HepG2 (cell line): Measurements from ENCODE around the gene SFXN1. TPM values are rescaled to one million over a fixed set of nuclear protein-coding genes. Genes with fewer than 3 reads are reported as not detected.
A peak's percentile ranks its signal among the peaks of the same experiment; 100 is the strongest.
"Not testable (repeated sequence)": the region's sequence is repeated elsewhere in the genome, so short reads cannot be mapped to it uniquely, and the experiment has no call there.

Source experiments
- ATAC-seq: fragments of 200-7000 bp; cut with Tn5 transposase; 3 replicates; pipeline ENCODE4 v1.9.1; 2020; ENCODE audit warnings: mild to moderate bottlenecking, moderate library complexity
- BruUV-seq: library from RNA; stranded (reverse); fragments of 400-500 nt; replicated peaks from 2 replicates; lab custom pipeline; 2021; lab: Mats Ljungman, UMichigan
- CTCF ChIA-PET: fragments of 300-600 bp; formaldehyde crosslinking; extraction: SDS; loops from one replicate; lab custom pipeline; 2021; ENCODE audit warnings: low total read pairs, inconsistent platforms, low intra/inter-chr PET ratio; lab: Yijun Ruan, JAX
- POLR2A ChIA-PET: fragments of 350-600 bp; sonication (Branson Sonifier 250); formaldehyde crosslinking; loops from one replicate; lab custom pipeline; 2020; ENCODE audit warnings: antibody characterized with exemption, inconsistent platforms; lab: Yijun Ruan, JAX
- DNase-seq: peaks from one replicate; pipeline ENCODE4 v3.0.0-alpha.2; 2015; ENCODE audit warnings: low spot score
- FAIRE-seq: peaks from 3 replicates; lab custom pipeline; 2011; peaks lifted over from hg19 to GRCh38; lab: Jason Lieb, UNC
- H2AFZ ChIP-seq: one replicate; pipeline ENCODE4 v1.6.1; 2011; ENCODE audit warnings: low read length, inconsistent platforms
- H3K27ac ChIP-seq: fragments of 300-600 bp; 3 replicates; pipeline ENCODE4 v1.8.0; 2011; ENCODE audit warnings: mixed run types, mild to moderate bottlenecking, mixed read lengths, low read length, inconsistent platforms; ENCODE audit not compliant: insufficient read depth; ENCODE audit errors: extremely low read length
- H3K27me3 ChIP-seq, 2 experiments: fragments of 200-600 bp in 1 of 2; 2 replicates in 1 of 2; 3 replicates in 1 of 2; pipeline versions ENCODE4 v1.6.0 to v1.8.0; 2011; ENCODE audit warnings: low read length in 2 of 2, mild to moderate bottlenecking in 2 of 2, moderate library complexity in 2 of 2, inconsistent platforms in 1 of 2; ENCODE audit not compliant: insufficient read depth in 2 of 2, control insufficient read depth in 1 of 2
- H3K36me3 ChIP-seq, 2 experiments: fragments of 200-600 bp in 1 of 2; replicated peaks in 1 of 2; 2 replicates in 1 of 2; 3 replicates in 1 of 2; pipeline versions ENCODE4 v1.5.1 to v1.8.0; 2011; ENCODE audit warnings: low read length in 2 of 2, inconsistent platforms in 1 of 2; ENCODE audit not compliant: insufficient read depth in 2 of 2, control insufficient read depth in 1 of 2
- H3K4me1 ChIP-seq: 2 replicates; pipeline ENCODE4 v1.5.1; 2012; ENCODE audit warnings: low read length, inconsistent platforms; ENCODE audit not compliant: insufficient read depth
- H3K4me2 ChIP-seq: 2 replicates; pipeline ENCODE4 v1.6.0; 2011; ENCODE audit warnings: low read depth, low read length, inconsistent platforms
- H3K4me3 ChIP-seq, 3 experiments: fragments of 200-600 bp in 1 of 3; sonication (generic), shearing (Covaris generic) in 1 of 3; replicated peaks in 1 of 3; 2 replicates each; pipeline ENCODE4 v1.5.1; 2011 to 2016; ENCODE audit warnings: low read length in 3 of 3, inconsistent platforms in 2 of 3, low read depth in 2 of 3, mild to moderate bottlenecking in 2 of 3, control low read depth in 1 of 3, mixed read lengths in 1 of 3; ENCODE audit not compliant: insufficient read depth in 1 of 3
- H3K79me2 ChIP-seq: one replicate; pipeline ENCODE4 v1.6.1; 2011; ENCODE audit warnings: low read length, inconsistent platforms; ENCODE audit not compliant: insufficient read depth
- H3K9ac ChIP-seq: 2 replicates; pipeline ENCODE4 v1.6.0; 2011; ENCODE audit warnings: mild to moderate bottlenecking, low read depth, low read length, inconsistent platforms; ENCODE audit not compliant: insufficient read depth
- H3K9me3 ChIP-seq: 2 replicates; pipeline ENCODE4 v1.5.1; 2012; ENCODE audit warnings: mild to moderate bottlenecking, low read length
- H4K20me1 ChIP-seq: 2 replicates; pipeline ENCODE4 v1.6.0; 2011; ENCODE audit warnings: inconsistent platforms, mild to moderate bottlenecking, low read length, moderate library complexity; ENCODE audit not compliant: insufficient read depth
- AGO2 ChIP-seq: fragments of 200-400 bp; formaldehyde crosslinking; optimal IDR thresholded peaks from 2 replicates; pipeline ENCODE3; 2017; ENCODE audit warnings: mild to moderate bottlenecking, low read depth, low read length, moderate library complexity
- HMG20A ChIP-seq: IDR thresholded peaks from 2 replicates; pipeline ENCODE4 v1.6.1; 2016; ENCODE audit warnings: borderline replicate concordance
- MLLT10 ChIP-seq: sonication (generic); formaldehyde crosslinking; IDR thresholded peaks from 2 replicates; pipeline ENCODE4 v1.4.0; 2020; ENCODE audit warnings: missing genetic modification reagents
- PLRG1 ChIP-seq: fragments of 450-650 bp; conservative IDR thresholded peaks from 2 replicates; pipeline ENCODE4 v1.6.1; 2016
- RAD21 ChIP-seq: fragments of 450-650 bp; formaldehyde crosslinking; IDR thresholded peaks from 2 replicates; pipeline ENCODE4 v1.5.0; 2020; ENCODE audit warnings: mild to moderate bottlenecking
- RBM22 ChIP-seq: fragments of 200-400 bp; formaldehyde crosslinking; optimal IDR thresholded peaks from 2 replicates; pipeline ENCODE3; 2017; ENCODE audit warnings: mild to moderate bottlenecking, low read length, moderate library complexity
- U2AF2 ChIP-seq: fragments of 200-400 bp; formaldehyde crosslinking; IDR thresholded peaks from 2 replicates; pipeline ENCODE4 v1.6.1; 2017; ENCODE audit warnings: low read depth, mild to moderate bottlenecking, low read length
- ZNF441 ChIP-seq: sonication (generic); formaldehyde crosslinking; IDR thresholded peaks from 2 replicates; pipeline ENCODE4 v1.7.0; 2021; ENCODE audit warnings: missing genetic modification reagents, borderline replicate concordance
- WGBS: methylation state at CpG from one replicate; pipeline ENCODE4 v1.1.6; 2017; ENCODE audit warnings: low lambda C conversion rate; 5-methylcytosine and 5-hydroxymethylcytosine counted together
- in situ Hi-C: cut with HindIII; loops from 2 replicates; pipeline ENCODE4 v1.10.0; 2017; ENCODE audit warnings: low pct_unique_long_range_greater_than_20kb; ENCODE audit not compliant: extremely low pct_ligation_motif_present
- intact Hi-C: fragments of 100-400 bp; cut with micrococcal nuclease; formaldehyde crosslinking; loops from one replicate; pipeline ENCODE4 v1.10.0; 2022; ENCODE audit not compliant: unreplicated experiment
- polyA plus RNA-seq, 8 experiments: library from polyadenylated mRNA; depleted of rRNA in 3 of 8; stranded (reverse) in 7 of 8; unstranded in 1 of 8; fragments of >200 nt; fragmentation: Illumina TruSeq in 4 of 8; extraction: Trizol in 4 of 8; gene quantifications; 2 replicates each; pipeline versions ENCODE4 v1.2.1 to v1.2.3, GENCODE V29; 2011 to 2016; ENCODE audit warnings: low read depth in 4 of 8, missing spikeins in 1 of 8, mixed read lengths in 1 of 8; ENCODE audit not compliant: insufficient read depth in 1 of 8
- total RNA-seq, 5 experiments: library from RNA; depleted of rRNA; stranded (reverse); fragments of >200 nt; fragmentation: Illumina TruSeq; extraction: Trizol; gene quantifications; 2 replicates each; pipeline ENCODE4 v1.2.3, GENCODE V29; 2016; ENCODE audit warnings: low read depth in 1 of 5
- TF ChIP-seq, protein P1 (sequence below): sonication (generic); formaldehyde crosslinking; IDR thresholded peaks from 2 replicates; pipeline ENCODE4 v1.4.0; 2020; ENCODE audit warnings: missing genetic modification reagents

Gene SFXN1
- total and polyA plus RNA-seq, 2 of the 13 experiments (the other 11 are each of a cell fraction or from before 2014, with no cell fraction given): 122 to 135 TPM

DNA sequence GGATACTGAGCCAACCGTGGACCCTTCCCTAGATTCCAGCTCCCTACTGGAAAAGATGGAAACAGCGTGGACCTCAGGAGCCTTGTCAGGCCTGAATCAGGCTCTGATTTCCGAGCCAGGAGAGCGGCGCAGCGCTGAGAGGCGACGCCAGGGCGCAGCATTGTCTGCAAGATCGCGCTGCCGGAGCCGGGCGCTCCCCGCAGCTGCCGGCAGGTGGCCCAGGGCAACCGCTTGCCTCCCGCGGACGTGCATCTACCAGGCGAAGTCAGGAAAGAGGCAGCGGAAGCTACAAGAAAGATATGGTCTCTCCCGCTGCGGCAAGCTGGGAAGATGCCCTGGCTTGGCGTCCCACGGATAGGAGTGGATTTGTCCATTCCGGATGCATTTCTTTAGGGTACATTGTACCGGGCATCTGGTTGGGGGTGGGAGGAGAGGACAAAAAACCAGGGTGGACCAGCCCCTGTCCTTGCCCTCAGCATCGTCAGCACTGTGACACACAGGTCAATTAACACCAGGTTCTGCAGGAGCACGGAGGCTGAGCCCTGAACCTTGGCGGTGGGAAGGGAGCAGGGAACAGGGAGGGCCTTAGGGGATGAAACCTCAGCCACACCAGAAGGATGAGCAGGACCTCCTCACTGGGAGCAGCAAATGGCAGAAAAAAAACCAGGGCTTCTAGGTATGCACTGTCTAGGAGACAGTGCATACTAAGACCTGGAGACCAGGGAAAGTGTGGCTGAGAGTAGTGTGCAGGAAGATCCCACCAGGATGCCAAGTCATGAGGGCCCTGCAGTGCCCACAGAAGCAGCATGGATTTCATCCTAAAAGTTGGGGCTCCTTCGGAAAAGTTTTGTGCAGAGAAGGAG, 55.9 kb downstream of the SFXN1 start:
- H4K20me1 ChIP-seq: peaks cover 5% of the 10 kb centered on the region; the same call in 1 of the 2 replicates
- no peak overlapping the region for H3K4me3 ChIP-seq
- H3K4me1 ChIP-seq: no peaks in the 10 kb centered on the region
- no TSS peak for BruUV-seq
- DNase-seq: no peak
- H3K27ac ChIP-seq: no peak overlapping the region
- 92% methylated on average over 16 of the region's 32 CpGs for WGBS
- H3K27me3 ChIP-seq: no peaks in the 10 kb centered on the region
- TF ChIP-seq, protein P1, sequence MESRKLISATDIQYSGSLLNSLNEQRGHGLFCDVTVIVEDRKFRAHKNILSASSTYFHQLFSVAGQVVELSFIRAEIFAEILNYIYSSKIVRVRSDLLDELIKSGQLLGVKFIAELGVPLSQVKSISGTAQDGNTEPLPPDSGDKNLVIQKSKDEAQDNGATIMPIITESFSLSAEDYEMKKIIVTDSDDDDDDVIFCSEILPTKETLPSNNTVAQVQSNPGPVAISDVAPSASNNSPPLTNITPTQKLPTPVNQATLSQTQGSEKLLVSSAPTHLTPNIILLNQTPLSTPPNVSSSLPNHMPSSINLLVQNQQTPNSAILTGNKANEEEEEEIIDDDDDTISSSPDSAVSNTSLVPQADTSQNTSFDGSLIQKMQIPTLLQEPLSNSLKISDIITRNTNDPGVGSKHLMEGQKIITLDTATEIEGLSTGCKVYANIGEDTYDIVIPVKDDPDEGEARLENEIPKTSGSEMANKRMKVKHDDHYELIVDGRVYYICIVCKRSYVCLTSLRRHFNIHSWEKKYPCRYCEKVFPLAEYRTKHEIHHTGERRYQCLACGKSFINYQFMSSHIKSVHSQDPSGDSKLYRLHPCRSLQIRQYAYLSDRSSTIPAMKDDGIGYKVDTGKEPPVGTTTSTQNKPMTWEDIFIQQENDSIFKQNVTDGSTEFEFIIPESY (CRISPR knock-in tag): peak; percentile 16; the same call in 1 of the 2 replicates
- no peak for TF ChIP-seq PLRG1
- TF ChIP-seq RAD21 (CRISPR knock-in tag): peak; percentile 68
- TF ChIP-seq U2AF2: no peak
- TF ChIP-seq HMG20A (CRISPR knock-in tag): no peak
- TF ChIP-seq MLLT10 (CRISPR knock-in tag): no peak
- TF ChIP-seq RBM22: peak; percentile 12
- peak; percentile 52 for TF ChIP-seq AGO2
- TF ChIP-seq ZNF441 (CRISPR knock-in tag): no peak
- no peak overlapping the region for H3K9ac ChIP-seq
- ChIA-PET CTCF (no interaction called here), POLR2A (no interaction called here)
- no peaks in the 10 kb centered on the region for H3K79me2 ChIP-seq
- H3K9me3 ChIP-seq: no peaks in the 10 kb centered on the region
- in situ Hi-C loops: loop anchor here (25.0 kb wide), 1 partner anchor 353 kb away; no protein-coding TSS in a partner anchor
- no peak overlapping the region for H3K4me2 ChIP-seq
- H2AFZ ChIP-seq: no peak overlapping the region
- FAIRE-seq: no peak
- peaks cover 0 to 7% of the 10 kb centered on the region in 2 experiments; a peak in 1 of 5 replicates for H3K36me3 ChIP-seq
- peak; percentile 51 for ATAC-seq
- intact Hi-C loops: no loop called here

DNA sequence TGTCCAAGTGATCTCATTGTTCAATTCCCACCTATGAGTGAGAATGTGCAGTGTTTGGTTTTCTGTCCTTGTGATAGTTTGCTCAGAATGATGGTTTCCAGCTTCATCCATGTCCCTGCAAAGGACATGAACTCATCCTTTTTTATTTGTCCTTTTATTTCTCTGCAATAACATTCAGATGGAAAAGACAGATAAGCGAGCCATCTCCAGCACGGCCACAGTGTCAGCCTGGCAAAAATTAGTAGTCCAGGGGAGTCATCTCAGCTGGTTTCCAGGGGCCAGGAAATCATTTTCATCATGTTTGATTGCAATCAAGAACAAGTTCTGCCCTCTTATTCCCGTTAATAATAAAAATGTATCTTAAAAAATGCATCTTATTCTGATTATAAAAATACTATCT, 57.0 kb downstream of the SFXN1 start:
- BruUV-seq, H3K9me3 ChIP-seq, FAIRE-seq, H3K4me1 ChIP-seq, H3K4me2 ChIP-seq, H3K79me2 ChIP-seq, DNase-seq, H4K20me1 ChIP-seq, H3K9ac ChIP-seq, intact Hi-C loops, H3K4me3 ChIP-seq, ATAC-seq, POLR2A ChIA-PET, H2AFZ ChIP-seq, H3K36me3 ChIP-seq, H3K27me3 ChIP-seq, H3K27ac ChIP-seq, CTCF ChIA-PET: not testable (repeated sequence)
- in situ Hi-C loops: loop anchor here (25.0 kb wide), 1 partner anchor 352 kb away; no protein-coding TSS in a partner anchor
- 63% methylated on average over 3 of the region's 3 CpGs for WGBS
